Breast epithelium (tissue), 4 donors: Measurements from ENCODE around the gene FAM89B. TPM values are rescaled to one million over a fixed set of nuclear protein-coding genes. Genes with fewer than 3 reads are reported as not detected.

Experiments
- DNase-seq, 2 donors: peaks; one replicate each; pipeline ENCODE4 v3.0.0-alpha.2; 2019; ENCODE audit warnings: low spot score in 2 of 2
- H3K27ac ChIP-seq, 2 donors: fragments of 200-600 bp; sonication (generic) in 1 of 2; one replicate each; pipeline ENCODE4 v1.5.1; 2016 to 2019; ENCODE audit warnings: mild to moderate bottlenecking in 1 of 2
- H3K27me3 ChIP-seq, 2 donors: fragments of 200-600 bp; sonication (generic) in 1 of 2; one replicate each; pipeline versions ENCODE4 v1.5.1 to v1.6.0; 2017 to 2019; ENCODE audit warnings: control low read depth in 1 of 2, mild to moderate bottlenecking in 1 of 2
- H3K36me3 ChIP-seq: fragments of 200-600 bp; one replicate; pipeline ENCODE4 v1.5.1; 2019
- H3K4me1 ChIP-seq, 2 donors: fragments of 200-600 bp; sonication (generic); one replicate each; pipeline ENCODE4 v1.5.1; 2016 to 2019; ENCODE audit warnings: control low read depth in 1 of 2
- H3K4me3 ChIP-seq, 3 donors: fragments of 200-600 bp; sonication (generic); 1 replicate in 2 of 3; 2 replicates in 1 of 3; pipeline ENCODE4 v1.5.1; 2016 to 2019; ENCODE audit warnings: mild to moderate bottlenecking in 3 of 3, moderate library complexity in 2 of 3
- H3K9me3 ChIP-seq, 2 donors: fragments of 200-600 bp; sonication (generic) in 1 of 2; one replicate each; pipeline ENCODE4 v1.5.1; 2016 to 2019; ENCODE audit warnings: control low read depth in 1 of 2
- POLR2A ChIP-seq: fragments of 450-650 bp; IDR thresholded peaks from one replicate; pipeline ENCODE4 v1.6.1; 2016; ENCODE audit warnings: antibody characterized with exemption, mild to moderate bottlenecking, moderate library complexity
- POLR2AphosphoS5 ChIP-seq, 3 donors: sonication (generic); formaldehyde crosslinking; IDR thresholded peaks; one replicate each; pipeline ENCODE4 v1.6.1; 2017; ENCODE audit warnings: antibody characterized with exemption in 3 of 3
- intact Hi-C: fragments of 100-400 bp; cut with DNase I; formaldehyde crosslinking; loops from one replicate; pipeline ENCODE4 v1.15.1; 2023; ENCODE audit warnings: low total_unique reads
- total RNA-seq, 3 donors: library from RNA; depleted of rRNA; stranded (reverse); fragments of >200 nt; gene quantifications; one replicate each; pipeline ENCODE4 v1.1.0, GENCODE V29; 2016
- TF ChIP-seq, protein P1 (sequence below), 3 donors: fragments of 450-650 bp; IDR thresholded peaks; one replicate each; pipeline ENCODE4 v1.5.1; 2016 to 2017; ENCODE audit warnings: antibody characterized with exemption in 3 of 3, mild to moderate bottlenecking in 3 of 3, moderate library complexity in 3 of 3

FAM89B gene
- total RNA-seq, 3 donors from 2014 or later, result 37.4 to 51.4 (median 40.8) TPM

DNA sequence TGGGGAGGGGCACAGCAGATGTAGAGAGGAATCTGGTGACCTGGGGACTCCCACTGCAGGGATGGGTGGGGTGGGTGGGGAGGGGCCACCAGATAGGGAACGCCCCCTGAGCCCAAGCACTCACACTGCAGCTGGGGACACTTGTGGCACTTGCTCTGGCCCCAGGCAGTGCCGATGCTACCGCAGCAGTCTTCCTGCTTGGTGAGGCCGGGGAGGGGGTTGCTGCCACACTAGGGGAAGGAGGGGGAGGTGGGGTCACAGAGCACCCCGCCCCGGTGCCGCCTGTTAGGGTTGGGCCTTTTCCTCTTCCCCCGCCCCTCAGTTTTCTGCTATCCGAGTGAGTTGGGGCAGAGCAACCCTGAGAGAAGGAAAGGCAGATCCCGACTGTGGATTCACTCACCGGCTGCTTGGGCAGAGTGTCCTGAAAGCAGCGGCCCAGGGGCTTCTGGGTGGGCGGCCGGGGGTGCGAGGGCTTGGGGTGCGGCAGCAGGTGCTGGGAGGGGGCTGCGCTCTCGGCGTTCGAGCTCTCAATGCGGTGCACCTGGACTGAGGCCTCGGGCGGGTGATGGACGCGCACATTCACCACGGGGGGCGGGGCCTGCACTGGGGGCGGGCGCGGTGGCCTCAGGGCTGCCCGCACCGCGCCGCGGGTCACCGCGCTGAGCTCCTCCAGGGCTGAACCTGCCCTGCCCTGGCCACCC, 18.9 kb upstream of the FAM89B start:
- no peak overlapping the region for H3K4me3 ChIP-seq
- peaks cover 18 to 21% of the 10 kb centered on the region in 2 donors for H3K4me1 ChIP-seq
- no peaks in the 10 kb centered on the region for H3K27me3 ChIP-seq
- TF ChIP-seq, protein P1, sequence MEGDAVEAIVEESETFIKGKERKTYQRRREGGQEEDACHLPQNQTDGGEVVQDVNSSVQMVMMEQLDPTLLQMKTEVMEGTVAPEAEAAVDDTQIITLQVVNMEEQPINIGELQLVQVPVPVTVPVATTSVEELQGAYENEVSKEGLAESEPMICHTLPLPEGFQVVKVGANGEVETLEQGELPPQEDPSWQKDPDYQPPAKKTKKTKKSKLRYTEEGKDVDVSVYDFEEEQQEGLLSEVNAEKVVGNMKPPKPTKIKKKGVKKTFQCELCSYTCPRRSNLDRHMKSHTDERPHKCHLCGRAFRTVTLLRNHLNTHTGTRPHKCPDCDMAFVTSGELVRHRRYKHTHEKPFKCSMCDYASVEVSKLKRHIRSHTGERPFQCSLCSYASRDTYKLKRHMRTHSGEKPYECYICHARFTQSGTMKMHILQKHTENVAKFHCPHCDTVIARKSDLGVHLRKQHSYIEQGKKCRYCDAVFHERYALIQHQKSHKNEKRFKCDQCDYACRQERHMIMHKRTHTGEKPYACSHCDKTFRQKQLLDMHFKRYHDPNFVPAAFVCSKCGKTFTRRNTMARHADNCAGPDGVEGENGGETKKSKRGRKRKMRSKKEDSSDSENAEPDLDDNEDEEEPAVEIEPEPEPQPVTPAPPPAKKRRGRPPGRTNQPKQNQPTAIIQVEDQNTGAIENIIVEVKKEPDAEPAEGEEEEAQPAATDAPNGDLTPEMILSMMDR (IDR thresholded peaks at IDR 0.05), result no peak
- TF ChIP-seq POLR2A (no peak), POLR2AphosphoS5 (IDR thresholded peaks at IDR 0.05) (no peak)
- no peaks in the 10 kb centered on the region for H3K9me3 ChIP-seq
- intact Hi-C loops, result no loop called here
- no peaks in the 10 kb centered on the region for H3K36me3 ChIP-seq
- no peak for DNase-seq
- peak overlapping the region; percentile 11 to 99 for H3K27ac ChIP-seq

DNA sequence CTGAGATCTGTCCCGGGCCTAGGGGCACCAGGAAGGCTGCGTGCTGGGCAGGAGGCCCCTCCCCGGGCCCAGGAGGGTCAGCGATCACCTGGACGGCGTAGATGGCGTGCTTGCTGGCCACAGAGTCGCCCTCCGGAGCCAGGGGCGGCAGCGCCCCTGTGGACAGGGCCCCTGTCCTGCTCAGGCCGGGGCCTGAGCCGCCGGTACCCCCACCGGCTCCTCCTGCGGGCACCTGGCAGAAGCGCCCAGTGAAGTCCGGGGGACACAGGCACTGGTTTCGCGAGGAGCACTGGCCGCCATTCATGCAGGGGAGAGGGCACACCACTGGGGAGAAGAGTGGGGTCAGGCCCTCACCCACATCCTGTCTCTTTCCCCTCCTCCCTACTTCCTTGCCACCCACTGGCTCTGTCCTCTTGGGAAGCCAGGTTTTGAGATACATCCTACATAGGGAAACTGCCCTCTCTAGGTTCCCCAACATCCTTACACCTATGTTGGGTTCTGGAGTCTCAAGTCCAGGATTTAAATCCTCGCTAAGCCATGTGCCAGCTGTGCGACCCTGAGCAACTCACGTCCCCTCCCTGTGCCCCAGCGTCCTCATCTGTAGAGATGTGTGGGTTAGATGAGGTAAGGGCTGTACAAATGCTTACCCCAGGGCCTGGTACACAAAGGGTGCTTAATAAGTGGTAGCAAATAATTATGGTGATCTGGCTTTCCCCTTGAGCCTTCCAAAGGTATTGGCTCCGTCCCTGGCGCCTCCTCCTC, 18.1 kb upstream of the FAM89B start:
- Histone ChIP-seq H3K36me3 (no peaks in the 10 kb centered on the region), H3K27me3 (no peaks in the 10 kb centered on the region), H3K4me3 (no peak overlapping the region), H3K9me3 (no peaks in the 10 kb centered on the region), H3K4me1 (peaks cover 25 to 26% of the 10 kb centered on the region in 2 donors), H3K27ac (peak overlapping the region; percentile 11 to 99)
- intact Hi-C loops, result no loop called here
- no peak for DNase-seq
- TF ChIP-seq POLR2AphosphoS5 (IDR thresholded peaks at IDR 0.05) (no peak), POLR2A (no peak)
- TF ChIP-seq, protein P1 (IDR thresholded peaks at IDR 0.05), result no peak

DNA sequence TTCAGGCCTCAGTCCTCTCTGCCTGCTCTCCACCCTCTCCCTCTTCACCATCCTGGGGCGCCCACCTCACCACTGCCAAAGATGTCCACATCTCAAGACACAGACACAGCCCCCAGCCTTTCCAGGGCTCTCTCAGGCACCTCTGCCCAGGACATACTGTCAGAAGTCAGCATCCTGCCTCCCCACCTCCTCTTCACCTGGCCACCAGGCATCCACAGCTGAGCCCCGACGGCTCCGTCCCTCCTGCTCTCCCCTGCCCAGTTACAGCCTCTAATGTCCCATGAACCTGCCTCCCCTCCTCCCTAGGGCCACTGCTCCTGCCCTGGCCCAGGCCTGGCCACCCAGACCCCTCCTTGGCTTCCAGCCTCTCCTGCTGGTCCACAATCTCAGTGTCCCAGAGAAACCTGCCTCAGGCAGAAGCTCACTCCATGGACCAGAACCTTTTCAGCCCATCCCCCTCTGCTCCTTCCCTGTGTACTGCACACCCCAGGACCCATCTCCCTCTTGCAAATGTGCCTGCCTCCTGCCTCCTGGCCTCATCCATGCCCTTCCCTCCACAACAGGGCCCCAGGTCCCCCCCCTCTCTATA, 17.4 kb upstream of the FAM89B start:
- intact Hi-C loops, result no loop called here
- peak overlapping the region; percentile 99 for H3K27ac ChIP-seq
- H3K4me3 ChIP-seq, result peak overlapping the region in 1 of 3 donors; percentile 75
- H3K4me1 ChIP-seq, result peaks cover 25 to 27% of the 10 kb centered on the region in 2 donors
- no peak for DNase-seq
- H3K27me3 ChIP-seq, result no peaks in the 10 kb centered on the region
- no peaks in the 10 kb centered on the region for H3K36me3 ChIP-seq
- no peaks in the 10 kb centered on the region for H3K9me3 ChIP-seq
- TF ChIP-seq POLR2A, result no peak
- TF ChIP-seq, protein P1 (IDR thresholded peaks at IDR 0.05), result no peak
- TF ChIP-seq POLR2AphosphoS5 (IDR thresholded peaks at IDR 0.05), result no peak

DNA sequence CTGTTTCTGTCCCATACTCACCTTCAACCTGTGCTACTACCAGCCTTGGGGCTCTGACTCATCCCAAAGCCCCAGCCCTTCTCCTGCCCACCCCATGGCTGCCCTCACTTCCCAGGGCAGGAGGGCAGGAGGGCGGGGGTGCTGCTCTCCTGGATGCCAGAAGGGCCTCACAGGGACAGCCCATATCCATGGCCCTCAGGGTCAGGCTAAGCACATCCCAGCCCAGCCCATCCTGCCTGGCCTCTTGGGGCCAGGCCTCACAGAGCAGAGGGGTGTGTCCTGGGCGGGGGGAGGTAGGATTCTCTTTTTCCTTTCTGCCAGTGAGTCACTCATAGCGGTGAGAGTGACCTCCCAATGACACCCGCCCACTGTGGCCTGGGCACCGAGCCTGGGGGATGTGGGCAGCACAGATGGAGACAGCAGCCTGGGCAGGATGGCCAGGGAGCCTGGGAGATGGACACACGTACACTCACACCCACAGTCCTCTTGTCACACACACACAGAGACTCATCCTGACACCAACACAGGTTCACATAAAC, 16.6 kb upstream of the FAM89B start:
- Histone ChIP-seq H3K36me3 (no peaks in the 10 kb centered on the region), H3K4me3 (peak overlapping the region in 2 of 3 donors; percentile 71 to 75), H3K27me3 (no peaks in the 10 kb centered on the region), H3K4me1 (peaks cover 27 to 33% of the 10 kb centered on the region in 2 donors), H3K27ac (peak overlapping the region; percentile 99), H3K9me3 (no peaks in the 10 kb centered on the region)
- intact Hi-C loops, result no loop called here
- peak in 1 of 2 donors; percentile 79 for DNase-seq
- TF ChIP-seq, protein P1 (IDR thresholded peaks at IDR 0.05), result no peak
- TF ChIP-seq POLR2AphosphoS5 (IDR thresholded peaks at IDR 0.05) (no peak), POLR2A (no peak)
